ENCODE results near the gene IST1.
"Not testable (repeated sequence)": the region's sequence is repeated elsewhere in the genome, so short reads cannot be mapped to it uniquely, and the experiment has no call there.

Gene IST1

DNA sequence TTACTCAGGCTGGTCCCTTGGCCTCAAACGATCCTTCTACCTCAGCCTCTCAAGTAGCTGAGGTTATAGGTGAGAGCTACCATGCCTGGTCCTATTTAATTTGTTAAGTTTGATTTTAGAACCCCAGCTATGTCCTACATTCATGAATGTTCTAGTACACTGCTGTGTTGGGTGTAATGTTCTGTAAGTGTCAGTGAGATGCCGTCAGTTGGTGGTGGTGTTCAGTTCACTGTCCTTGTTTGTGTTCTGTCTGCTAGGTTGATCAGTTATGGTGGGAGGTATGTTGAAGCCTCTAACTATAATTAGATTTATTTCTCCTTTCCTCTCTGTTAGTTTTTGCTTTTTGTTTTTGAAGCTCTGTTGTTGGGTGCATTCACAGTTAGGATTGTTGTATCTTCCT is 8.3 kb downstream of the IST1 start:
- H3K9ac ChIP-seq (ENCODE audit: low read depth, low read length) = no peak overlapping the region
- no peaks in the 10 kb centered on the region for H3K9me3 ChIP-seq (ENCODE audit: insufficient read depth, low read depth, low read length)
- H3K27me3 ChIP-seq (ENCODE audit: insufficient read depth, low read length) = no peaks in the 10 kb centered on the region
- no peak overlapping the region for H3K27ac ChIP-seq (ENCODE audit: low read length)
- H3K36me3 ChIP-seq (ENCODE audit: insufficient read depth, low read depth, low read length) = peaks cover 8% of the 10 kb centered on the region
- H3K4me1 ChIP-seq (ENCODE audit: insufficient read depth, low read length) = no peaks in the 10 kb centered on the region
- no peak overlapping the region for H3K4me3 ChIP-seq (ENCODE audit: low read length)

DNA sequence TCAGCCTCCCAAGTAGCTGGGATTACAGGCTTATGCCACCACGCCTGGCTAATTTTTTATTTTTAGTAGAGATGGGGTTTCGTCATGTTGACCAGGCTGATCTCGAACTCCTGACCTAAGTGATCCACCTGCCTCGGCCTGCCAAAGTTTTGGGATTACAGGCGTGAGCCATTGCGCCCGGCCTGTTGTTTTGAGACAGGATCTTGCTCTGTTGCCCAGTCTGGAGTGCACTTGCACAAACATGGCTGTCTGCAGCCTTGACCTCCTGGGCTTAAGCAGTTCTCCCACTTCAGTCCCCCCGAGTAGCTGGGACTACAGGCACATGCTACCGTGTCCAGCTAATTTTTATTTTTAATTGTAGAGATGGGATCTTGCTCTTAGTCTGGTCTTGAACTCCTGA is 8.9 kb downstream of the IST1 start:
- Histone ChIP-seq H3K27ac (ENCODE audit: low read length) (no peak overlapping the region), H3K9me3 (ENCODE audit: insufficient read depth, low read depth, low read length) (no peaks in the 10 kb centered on the region), H3K4me3 (ENCODE audit: low read length) (no peak overlapping the region), H3K36me3 (ENCODE audit: insufficient read depth, low read depth, low read length) (peaks cover 14% of the 10 kb centered on the region), H3K27me3 (ENCODE audit: insufficient read depth, low read length) (no peaks in the 10 kb centered on the region), H3K9ac (ENCODE audit: low read depth, low read length) (no peak overlapping the region), H3K4me1 (ENCODE audit: insufficient read depth, low read length) (no peaks in the 10 kb centered on the region)

DNA sequence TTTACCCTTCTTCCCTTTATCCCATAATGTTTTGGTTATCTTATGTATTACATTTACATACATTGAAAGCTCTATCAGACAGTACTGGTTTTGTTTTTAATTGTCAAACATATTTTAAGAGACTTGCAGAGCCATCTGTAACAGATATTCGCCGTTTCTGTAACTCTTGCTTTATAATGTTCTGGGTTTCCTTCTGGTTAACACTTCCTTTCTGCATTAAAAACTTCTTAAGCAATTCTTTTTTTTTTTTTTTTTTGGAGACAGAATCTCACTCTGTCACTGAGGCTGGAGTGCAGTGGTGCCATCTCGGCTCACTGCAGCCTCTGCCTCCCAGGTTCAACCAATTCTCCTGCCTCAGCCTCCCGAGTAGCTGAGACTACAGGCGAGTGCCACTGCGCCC is 10.4 kb downstream of the IST1 start:
- not testable (repeated sequence) for H3K9ac ChIP-seq (ENCODE audit: low read depth, low read length); H3K27me3 ChIP-seq (ENCODE audit: insufficient read depth, low read length); H3K9me3 ChIP-seq (ENCODE audit: insufficient read depth, low read depth, low read length); H3K4me3 ChIP-seq (ENCODE audit: low read length); H3K4me1 ChIP-seq (ENCODE audit: insufficient read depth, low read length); H3K27ac ChIP-seq (ENCODE audit: low read length)
- peaks cover 23% of the 10 kb centered on the region for H3K36me3 ChIP-seq (ENCODE audit: insufficient read depth, low read depth, low read length)

DNA sequence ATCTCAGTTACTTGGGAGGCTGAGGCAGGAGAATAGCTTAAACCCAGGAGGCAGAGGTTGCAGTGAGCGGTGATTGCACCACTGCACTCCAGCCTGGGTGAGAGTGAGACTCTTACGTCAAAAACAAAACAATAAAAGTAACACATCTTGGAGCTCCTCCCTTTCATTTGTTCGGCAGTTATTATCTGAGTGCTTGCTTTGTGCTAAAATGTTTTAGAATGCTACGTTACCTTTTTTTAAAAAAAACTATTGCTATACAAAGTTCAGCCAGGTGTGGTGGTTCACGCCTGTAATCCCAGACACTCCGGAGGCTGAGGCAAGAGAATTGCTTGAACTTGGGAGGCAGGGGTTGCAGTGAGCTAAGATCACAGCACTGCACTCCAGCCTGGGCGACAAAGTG is 15.8 kb downstream of the IST1 start:
- no peaks in the 10 kb centered on the region for H3K4me1 ChIP-seq (ENCODE audit: insufficient read depth, low read length)
- no peak overlapping the region for H3K27ac ChIP-seq (ENCODE audit: low read length)
- H3K27me3 ChIP-seq (ENCODE audit: insufficient read depth, low read length) = no peaks in the 10 kb centered on the region
- H3K36me3 ChIP-seq (ENCODE audit: insufficient read depth, low read depth, low read length) = peaks cover 30% of the 10 kb centered on the region
- H3K9ac ChIP-seq (ENCODE audit: low read depth, low read length) = no peak overlapping the region
- H3K9me3 ChIP-seq (ENCODE audit: insufficient read depth, low read depth, low read length) = no peaks in the 10 kb centered on the region
- no peak overlapping the region for H3K4me3 ChIP-seq (ENCODE audit: low read length)

DNA sequence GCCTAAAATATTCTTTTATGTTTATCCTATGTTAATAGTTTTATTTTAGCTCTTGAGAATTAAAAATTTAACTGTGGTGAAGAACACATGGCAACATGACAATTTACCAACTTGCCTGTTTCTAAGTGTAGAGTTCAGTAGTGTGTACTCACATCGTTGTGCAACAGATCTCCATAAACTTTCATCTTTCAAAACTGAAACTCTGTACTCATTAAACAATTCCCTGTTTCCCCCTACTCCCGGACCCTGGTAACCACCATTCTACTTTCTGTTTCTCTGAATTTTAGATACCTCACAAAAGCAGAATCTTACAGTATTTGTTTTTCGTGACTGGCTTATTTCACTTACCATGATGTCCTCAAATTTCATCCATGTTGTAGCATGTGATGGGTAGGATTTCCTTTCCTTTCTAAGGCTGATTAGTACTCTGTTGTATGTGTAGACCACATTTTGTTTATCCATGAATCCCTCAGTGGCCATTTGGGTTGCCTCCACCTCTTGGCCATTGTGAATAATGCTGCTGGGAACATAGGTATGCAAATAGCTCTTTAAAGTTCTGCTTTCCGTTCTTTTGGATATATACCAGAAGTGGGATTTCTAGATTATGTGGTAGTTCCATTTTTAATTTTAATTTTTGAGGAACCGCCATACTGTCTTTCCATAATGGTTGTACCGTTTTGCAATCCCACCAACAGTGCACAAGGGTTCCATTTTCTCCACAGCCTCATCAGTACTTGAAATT is 17.4 kb downstream of the IST1 start:
- Histone ChIP-seq H3K4me1 (ENCODE audit: insufficient read depth, low read length) (no peaks in the 10 kb centered on the region), H3K27ac (ENCODE audit: low read length) (no peak overlapping the region), H3K27me3 (ENCODE audit: insufficient read depth, low read length) (no peaks in the 10 kb centered on the region), H3K9ac (ENCODE audit: low read depth, low read length) (no peak overlapping the region), H3K9me3 (ENCODE audit: insufficient read depth, low read depth, low read length) (no peaks in the 10 kb centered on the region), H3K4me3 (ENCODE audit: low read length) (no peak overlapping the region), H3K36me3 (ENCODE audit: insufficient read depth, low read depth, low read length) (peaks cover 46% of the 10 kb centered on the region)

DNA sequence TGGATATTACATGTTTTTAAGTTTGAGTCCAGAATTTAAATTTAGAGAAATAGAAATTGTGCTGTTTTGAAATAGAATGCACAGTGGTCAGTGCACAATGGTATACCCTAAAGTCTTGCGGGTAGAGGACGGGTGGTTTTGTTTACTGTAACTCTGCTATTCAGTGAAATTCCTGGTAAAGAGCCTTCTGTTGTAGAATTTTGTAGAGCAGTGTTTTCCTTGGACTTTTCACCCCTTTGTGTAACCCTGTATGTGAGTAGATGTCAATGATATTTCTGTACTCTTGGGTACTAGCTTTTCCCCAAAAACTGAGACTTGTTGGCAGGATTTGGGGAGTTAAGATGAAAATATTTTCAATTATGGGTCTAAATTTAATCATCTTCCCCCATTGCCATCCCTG is 19.5 kb downstream of the IST1 start:
- Histone ChIP-seq H3K9ac (ENCODE audit: low read depth, low read length) (no peak overlapping the region), H3K27me3 (ENCODE audit: insufficient read depth, low read length) (no peaks in the 10 kb centered on the region), H3K4me3 (ENCODE audit: low read length) (no peak overlapping the region), H3K9me3 (ENCODE audit: insufficient read depth, low read depth, low read length) (no peaks in the 10 kb centered on the region; the same call in 1 of the 2 replicates), H3K36me3 (ENCODE audit: insufficient read depth, low read depth, low read length) (peaks cover 53% of the 10 kb centered on the region), H3K27ac (ENCODE audit: low read length) (no peak overlapping the region), H3K4me1 (ENCODE audit: insufficient read depth, low read length) (no peaks in the 10 kb centered on the region)

DNA sequence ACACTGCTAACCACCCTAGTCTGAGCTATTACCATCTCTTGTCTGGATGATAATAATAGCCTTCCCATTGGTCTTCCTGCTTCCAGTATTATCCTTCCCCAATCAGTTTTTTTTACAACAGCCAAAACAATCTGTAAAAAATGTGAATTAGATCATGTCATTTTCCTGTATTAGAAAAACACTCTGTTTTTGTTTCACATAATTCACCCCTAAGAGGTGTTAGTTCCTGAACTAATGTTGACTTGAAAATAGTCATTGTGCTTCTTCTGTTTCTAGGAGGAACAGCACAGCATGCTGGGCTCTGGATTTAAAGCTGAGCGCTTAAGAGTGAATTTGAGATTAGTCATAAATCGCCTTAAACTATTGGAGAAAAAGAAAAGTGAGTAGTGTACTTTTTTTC is 20.0 kb downstream of the IST1 start:
- Histone ChIP-seq H3K9me3 (ENCODE audit: insufficient read depth, low read depth, low read length) (no peaks in the 10 kb centered on the region; the same call in 1 of the 2 replicates), H3K4me3 (ENCODE audit: low read length) (no peak overlapping the region), H3K27me3 (ENCODE audit: insufficient read depth, low read length) (no peaks in the 10 kb centered on the region), H3K4me1 (ENCODE audit: insufficient read depth, low read length) (no peaks in the 10 kb centered on the region), H3K36me3 (ENCODE audit: insufficient read depth, low read depth, low read length) (peaks cover 55% of the 10 kb centered on the region), H3K9ac (ENCODE audit: low read depth, low read length) (no peak overlapping the region), H3K27ac (ENCODE audit: low read length) (no peak overlapping the region)

DNA sequence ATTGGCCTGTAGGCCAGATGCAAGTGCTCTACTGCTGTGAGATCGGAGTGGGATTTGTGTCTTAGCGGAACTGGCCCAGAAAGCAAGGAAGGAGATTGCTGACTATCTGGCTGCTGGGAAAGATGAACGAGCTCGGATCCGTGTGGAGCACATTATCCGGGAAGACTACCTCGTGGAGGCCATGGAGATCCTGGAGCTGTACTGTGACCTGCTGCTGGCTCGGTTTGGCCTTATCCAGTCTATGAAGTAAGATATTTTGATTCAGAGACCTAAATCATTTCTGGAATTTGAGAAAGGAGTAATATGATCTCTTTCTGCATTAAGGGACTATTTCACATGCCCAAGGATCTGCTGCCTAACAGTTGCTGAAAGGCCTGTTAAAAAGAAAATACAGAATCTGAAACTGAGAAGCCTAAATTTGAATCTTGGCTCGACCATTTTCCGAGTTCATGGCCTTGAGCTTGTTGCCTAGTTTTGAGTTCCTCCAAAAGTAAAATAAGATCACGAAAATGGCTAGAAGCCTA is 21.1 kb downstream of the IST1 start:
- Histone ChIP-seq H3K4me3 (ENCODE audit: low read length) (no peak overlapping the region), H3K27me3 (ENCODE audit: insufficient read depth, low read length) (no peaks in the 10 kb centered on the region), H3K4me1 (ENCODE audit: insufficient read depth, low read length) (no peaks in the 10 kb centered on the region), H3K9ac (ENCODE audit: low read depth, low read length) (no peak overlapping the region), H3K9me3 (ENCODE audit: insufficient read depth, low read depth, low read length) (no peaks in the 10 kb centered on the region; the same call in 1 of the 2 replicates), H3K36me3 (ENCODE audit: insufficient read depth, low read depth, low read length) (peaks cover 66% of the 10 kb centered on the region), H3K27ac (ENCODE audit: low read length) (no peak overlapping the region)

DNA sequence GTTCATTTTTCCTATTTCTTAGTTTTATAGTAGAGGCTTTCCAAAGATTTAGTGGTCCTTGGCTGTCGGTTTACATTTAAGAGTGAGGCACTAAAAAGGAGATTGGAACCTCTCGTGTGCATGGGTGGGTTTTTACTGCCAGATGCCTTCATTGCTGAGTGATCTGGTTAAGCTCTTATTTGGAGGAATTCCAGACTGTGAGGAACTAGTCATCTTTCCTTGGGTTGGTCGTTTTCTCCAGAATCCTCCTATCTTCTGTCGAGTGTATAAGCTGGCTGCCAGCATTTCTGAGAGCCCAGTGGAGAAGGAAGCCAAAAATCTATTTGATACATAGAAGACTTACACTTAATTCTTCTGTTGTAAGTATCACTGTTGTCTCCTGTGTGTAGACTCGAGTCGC is 22.6 kb downstream of the IST1 start:
- Histone ChIP-seq H3K4me1 (ENCODE audit: insufficient read depth, low read length) (no peaks in the 10 kb centered on the region), H3K27me3 (ENCODE audit: insufficient read depth, low read length) (no peaks in the 10 kb centered on the region), H3K36me3 (ENCODE audit: insufficient read depth, low read depth, low read length) (peaks cover 80% of the 10 kb centered on the region), H3K27ac (ENCODE audit: low read length) (no peak overlapping the region), H3K9me3 (ENCODE audit: insufficient read depth, low read depth, low read length) (no peaks in the 10 kb centered on the region; the same call in 1 of the 2 replicates), H3K4me3 (ENCODE audit: low read length) (no peak overlapping the region), H3K9ac (ENCODE audit: low read depth, low read length) (no peak overlapping the region)

DNA sequence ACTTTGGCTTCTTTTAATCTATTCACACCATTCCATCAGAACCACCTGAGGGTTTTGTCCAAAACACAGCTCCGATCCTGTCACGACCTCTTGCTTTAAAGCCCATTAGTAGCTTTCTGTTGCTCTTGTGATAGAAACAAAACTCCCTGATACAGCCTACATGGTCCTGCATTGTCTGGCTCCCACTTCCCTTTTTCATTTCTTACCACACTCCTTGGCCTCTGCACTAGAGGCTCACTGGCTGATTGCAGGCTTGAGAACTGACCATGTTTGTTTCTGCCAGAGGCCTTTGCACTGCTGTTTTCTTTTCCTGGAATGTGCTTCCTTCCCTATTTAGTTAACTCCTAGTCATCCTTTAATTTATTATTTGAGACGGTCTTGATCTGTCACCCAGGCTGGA is 23.7 kb downstream of the IST1 start:
- no peak overlapping the region for H3K9ac ChIP-seq (ENCODE audit: low read depth, low read length)
- no peaks in the 10 kb centered on the region; the same call in 1 of the 2 replicates for H3K9me3 ChIP-seq (ENCODE audit: insufficient read depth, low read depth, low read length)
- H3K36me3 ChIP-seq (ENCODE audit: insufficient read depth, low read depth, low read length) = peaks cover 92% of the 10 kb centered on the region
- H3K4me1 ChIP-seq (ENCODE audit: insufficient read depth, low read length) = no peaks in the 10 kb centered on the region
- no peak overlapping the region for H3K4me3 ChIP-seq (ENCODE audit: low read length)
- H3K27ac ChIP-seq (ENCODE audit: low read length) = no peak overlapping the region
- no peaks in the 10 kb centered on the region for H3K27me3 ChIP-seq (ENCODE audit: insufficient read depth, low read length)

DNA sequence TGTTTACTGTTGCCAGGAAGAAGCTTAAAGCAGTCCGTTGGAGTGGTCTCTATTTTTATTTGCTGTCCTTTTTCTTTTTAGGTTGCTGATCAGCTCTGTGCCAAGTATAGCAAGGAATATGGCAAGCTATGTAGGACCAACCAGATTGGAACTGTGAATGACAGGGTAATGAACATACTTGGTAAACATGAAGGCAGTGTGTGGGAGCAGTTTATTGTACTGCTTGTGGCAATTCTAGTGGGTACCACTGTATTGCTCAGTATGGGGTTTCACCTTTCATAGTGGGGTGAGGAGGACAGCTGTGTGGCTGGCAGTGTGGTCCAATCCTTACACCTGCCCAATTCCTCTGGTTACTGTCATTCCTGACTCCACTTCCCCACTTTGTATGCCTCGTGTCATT is 25.3 kb downstream of the IST1 start:
- Histone ChIP-seq H3K9me3 (ENCODE audit: insufficient read depth, low read depth, low read length) (no peaks in the 10 kb centered on the region; the same call in 1 of the 2 replicates), H3K27me3 (ENCODE audit: insufficient read depth, low read length) (no peaks in the 10 kb centered on the region), H3K4me1 (ENCODE audit: insufficient read depth, low read length) (no peaks in the 10 kb centered on the region), H3K27ac (ENCODE audit: low read length) (no peak overlapping the region), H3K36me3 (ENCODE audit: insufficient read depth, low read depth, low read length) (peaks cover 99% of the 10 kb centered on the region), H3K4me3 (ENCODE audit: low read length) (no peak overlapping the region), H3K9ac (ENCODE audit: low read depth, low read length) (no peak overlapping the region)

DNA sequence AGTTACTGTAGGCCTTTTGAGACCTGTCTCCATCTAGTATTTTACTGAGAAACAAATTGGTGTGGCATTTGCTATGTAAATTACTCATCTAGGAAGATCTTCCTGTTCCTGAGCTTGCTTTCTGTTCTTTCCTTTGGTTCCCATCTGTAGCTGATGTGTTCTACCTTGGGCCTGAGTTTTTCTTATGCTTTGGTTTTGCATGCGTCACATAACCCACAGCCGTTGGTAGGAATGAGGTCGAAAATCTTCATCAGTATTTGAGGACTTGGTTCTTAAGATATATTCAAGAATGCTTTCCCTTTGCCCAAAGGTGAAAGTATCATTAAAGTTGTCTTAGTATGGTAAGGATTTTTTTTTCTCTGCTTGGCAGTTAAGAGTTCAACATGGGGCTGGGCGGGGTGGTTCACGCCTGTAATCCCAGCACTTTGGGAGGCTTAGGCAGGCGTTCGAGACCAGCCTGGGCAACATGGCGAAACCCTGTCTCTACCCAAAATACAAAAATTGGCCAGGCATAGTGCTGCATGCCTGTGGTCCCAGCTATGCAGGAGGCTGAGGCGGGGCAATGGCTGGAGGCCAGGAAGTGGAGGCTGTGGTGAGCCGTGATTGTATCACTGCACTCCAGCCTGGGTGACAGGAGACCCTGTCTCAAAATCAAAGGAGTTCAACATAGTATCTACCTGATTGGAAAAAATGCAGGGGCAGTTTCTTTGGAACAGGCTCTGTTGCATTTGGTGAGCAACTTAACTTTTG is 28.8 kb downstream of the IST1 start:
- Histone ChIP-seq H3K4me1 (ENCODE audit: insufficient read depth, low read length) (no peaks in the 10 kb centered on the region), H3K4me3 (ENCODE audit: low read length) (no peak overlapping the region), H3K36me3 (ENCODE audit: insufficient read depth, low read depth, low read length) (peaks cover 99% of the 10 kb centered on the region), H3K27me3 (ENCODE audit: insufficient read depth, low read length) (no peaks in the 10 kb centered on the region), H3K9me3 (ENCODE audit: insufficient read depth, low read depth, low read length) (no peaks in the 10 kb centered on the region), H3K27ac (ENCODE audit: low read length) (no peak overlapping the region), H3K9ac (ENCODE audit: low read depth, low read length) (no peak overlapping the region)
